ENCODE results near the gene ANKRD28.

- TF ChIP-seq ZNF780A (CRISPR knock-in tag; IDR thresholded peaks at IDR 0.05) (no peak), RCOR1 (IDR thresholded peaks at IDR 0.05; ENCODE audit: borderline replicate concordance in 1 of 2, low read depth in 2 of 2, low read length in 2 of 2) (no peak), EP400 (IDR thresholded peaks at IDR 0.05) (no peak), POLR2AphosphoS5 (IDR thresholded peaks at IDR 0.05; ENCODE audit: control insufficient read depth, insufficient read depth, low read depth, low read length) (no peak), CBX3 (IDR thresholded peaks at IDR 0.05; ENCODE audit: borderline replicate concordance in 1 of 2, low read length in 2 of 2) (no peak), ZNF282 (CRISPR knock-in tag; IDR thresholded peaks at IDR 0.05) (no peak), EZH2 (IDR thresholded peaks at IDR 0.05; ENCODE audit: borderline replicate concordance, low read depth, low read length) (no peak), JUNB (CRISPR knock-in tag; conservative IDR thresholded peaks at IDR 0.05) (no peak), MAX (CRISPR knock-in tag; IDR thresholded peaks at IDR 0.05) (no peak), PRPF4 (IDR thresholded peaks at IDR 0.05; ENCODE audit: insufficient read depth, low read depth, low read length, poor library complexity, severe bottlenecking) (no peak), U2AF2 (optimal IDR thresholded peaks at IDR 0.05; ENCODE audit: low read depth, low read length) (no peak), MAFF (IDR thresholded peaks at IDR 0.05; ENCODE audit: low read length) (no peak), CAMTA2 (CRISPR knock-in tag; conservative IDR thresholded peaks at IDR 0.05) (no peak)
- TF ChIP-seq, protein P1, sequence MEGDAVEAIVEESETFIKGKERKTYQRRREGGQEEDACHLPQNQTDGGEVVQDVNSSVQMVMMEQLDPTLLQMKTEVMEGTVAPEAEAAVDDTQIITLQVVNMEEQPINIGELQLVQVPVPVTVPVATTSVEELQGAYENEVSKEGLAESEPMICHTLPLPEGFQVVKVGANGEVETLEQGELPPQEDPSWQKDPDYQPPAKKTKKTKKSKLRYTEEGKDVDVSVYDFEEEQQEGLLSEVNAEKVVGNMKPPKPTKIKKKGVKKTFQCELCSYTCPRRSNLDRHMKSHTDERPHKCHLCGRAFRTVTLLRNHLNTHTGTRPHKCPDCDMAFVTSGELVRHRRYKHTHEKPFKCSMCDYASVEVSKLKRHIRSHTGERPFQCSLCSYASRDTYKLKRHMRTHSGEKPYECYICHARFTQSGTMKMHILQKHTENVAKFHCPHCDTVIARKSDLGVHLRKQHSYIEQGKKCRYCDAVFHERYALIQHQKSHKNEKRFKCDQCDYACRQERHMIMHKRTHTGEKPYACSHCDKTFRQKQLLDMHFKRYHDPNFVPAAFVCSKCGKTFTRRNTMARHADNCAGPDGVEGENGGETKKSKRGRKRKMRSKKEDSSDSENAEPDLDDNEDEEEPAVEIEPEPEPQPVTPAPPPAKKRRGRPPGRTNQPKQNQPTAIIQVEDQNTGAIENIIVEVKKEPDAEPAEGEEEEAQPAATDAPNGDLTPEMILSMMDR (IDR thresholded peaks at IDR 0.05 in 2 of 3, conservative IDR thresholded peaks at IDR 0.05 in 1 of 3; ENCODE audit: insufficient read depth in 2 of 3, low read depth in 1 of 3, low read length in 3 of 3), result no peak
Observed at GRCh38 chr3:15846606-15847005, 48.8 kb upstream of the ANKRD28 start.

Measured in K562 (cell line).